GM12874 (cell line): ENCODE data around the gene HIPK2.
A peak's percentile ranks its signal among the peaks of the same experiment; 100 is the strongest.

ENCODE experiments used
- CTCF ChIP-seq: IDR thresholded peaks from 2 replicates; pipeline ENCODE4 v1.5.1; 2011; ENCODE audit warnings: low read depth, mild to moderate bottlenecking, control low read depth, low read length, moderate library complexity; ENCODE audit not compliant: insufficient read depth

The HIPK2 gene

GRCh38 chr7:139673762-139674161 is 104.0 kb downstream of the HIPK2 start:
- TF ChIP-seq CTCF: no peak

- TF ChIP-seq CTCF: 0 out of 2 replicates have a peak, but pooled peaks have one; percentile 4
Measured at GRCh38 chr7:139673230-139673629, 104.6 kb downstream of the HIPK2 start.

- TF ChIP-seq CTCF: no peak
Measured at GRCh38 chr7:139671967-139672366, 105.8 kb downstream of the HIPK2 start.

GRCh38 chr7:139669106-139670061 is 108.4 kb downstream of the HIPK2 start:
- no peak for TF ChIP-seq CTCF

- no peak for TF ChIP-seq CTCF
Measured at GRCh38 chr7:139667377-139667776, 110.4 kb downstream of the HIPK2 start.

- TF ChIP-seq CTCF: no peak
Measured at GRCh38 chr7:139666501-139666900, 111.3 kb downstream of the HIPK2 start.

- TF ChIP-seq CTCF: no peak
Measured at GRCh38 chr7:139664434-139664833, 113.4 kb downstream of the HIPK2 start.
